H54 (cell line): ENCODE results near the gene ANKRD40.
A peak's percentile ranks its signal among the peaks of the same experiment; 100 is the strongest.
"Not testable (repeated sequence)": the region's sequence is repeated elsewhere in the genome, so short reads cannot be mapped to it uniquely, and the experiment has no call there.

Source experiments
- DNase-seq: peaks from one replicate; pipeline ENCODE4 v3.0.0; 2011; ENCODE audit warnings: low spot score, mixed read lengths; ENCODE audit not compliant: insufficient read length
- FAIRE-seq: peaks from 3 replicates; lab custom pipeline; 2011; peaks lifted over from hg19 to GRCh38; lab: Jason Lieb, UNC
- POLR2A ChIP-seq: IDR thresholded peaks from 2 replicates; pipeline ENCODE4 v1.6.1; 2011; ENCODE audit warnings: low read depth, mild to moderate bottlenecking, low read length

The ANKRD40 gene

DNA sequence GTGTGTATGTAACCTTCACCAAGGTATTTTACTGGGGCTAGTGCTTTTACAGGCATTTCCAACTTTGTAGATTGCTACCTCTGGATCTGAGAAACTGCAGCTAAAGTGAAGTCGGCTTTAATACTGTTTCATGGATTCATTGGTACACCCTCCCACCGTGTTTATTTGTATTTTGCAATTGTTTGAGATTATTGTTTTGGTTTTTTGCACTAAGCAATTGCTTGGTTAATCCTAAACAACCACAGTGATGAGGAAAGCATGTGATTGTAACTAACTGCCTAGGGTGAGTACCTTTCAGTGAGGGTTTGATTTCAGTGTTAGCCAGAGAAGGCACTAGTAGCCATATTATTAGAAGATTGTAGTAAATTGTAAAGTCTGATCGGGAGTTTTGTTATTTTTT lies 15.0 kb upstream of the ANKRD40 start:
- no peak for FAIRE-seq
- DNase-seq, result no peak
- no peak for TF ChIP-seq POLR2A

DNA sequence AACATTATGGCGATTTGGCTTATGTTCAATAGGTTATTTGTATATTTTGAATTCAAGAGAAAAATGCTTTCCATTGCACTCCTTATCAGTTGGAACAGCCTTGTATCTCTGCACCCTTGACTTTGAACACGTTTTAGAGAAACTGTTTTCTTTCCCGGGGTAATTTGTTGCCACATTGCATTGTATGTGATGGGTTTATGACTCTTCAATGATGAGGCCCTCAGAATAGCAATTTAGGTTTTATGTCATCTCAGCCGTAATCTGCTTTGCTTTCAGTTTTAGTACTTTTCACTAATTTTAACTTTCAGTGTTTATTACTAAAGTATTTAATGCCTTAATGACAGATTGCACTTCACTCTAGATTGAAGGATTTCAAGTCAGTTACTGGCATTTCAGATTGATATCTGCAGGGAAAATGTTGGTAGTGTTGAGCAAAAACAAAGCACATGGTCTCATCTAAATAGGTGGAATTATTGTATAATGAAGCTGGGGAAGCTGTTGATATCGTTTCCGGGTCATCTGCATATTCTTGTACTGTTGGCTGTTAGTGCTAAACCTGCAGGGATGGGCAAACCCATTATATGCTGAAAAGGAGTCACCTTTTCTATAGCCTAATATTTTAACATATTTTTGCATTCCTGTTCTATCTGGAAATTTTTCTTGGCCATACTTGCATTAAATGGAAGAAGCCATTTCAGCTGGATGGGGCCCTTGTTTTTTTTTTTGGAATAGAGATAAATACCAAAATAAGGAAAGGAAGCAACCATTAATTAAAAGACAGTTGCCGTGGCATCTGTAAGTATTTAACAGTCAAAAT lies 13.7 kb upstream of the ANKRD40 start:
- DNase-seq, result no peak
- FAIRE-seq, result no peak
- no peak for TF ChIP-seq POLR2A

DNA sequence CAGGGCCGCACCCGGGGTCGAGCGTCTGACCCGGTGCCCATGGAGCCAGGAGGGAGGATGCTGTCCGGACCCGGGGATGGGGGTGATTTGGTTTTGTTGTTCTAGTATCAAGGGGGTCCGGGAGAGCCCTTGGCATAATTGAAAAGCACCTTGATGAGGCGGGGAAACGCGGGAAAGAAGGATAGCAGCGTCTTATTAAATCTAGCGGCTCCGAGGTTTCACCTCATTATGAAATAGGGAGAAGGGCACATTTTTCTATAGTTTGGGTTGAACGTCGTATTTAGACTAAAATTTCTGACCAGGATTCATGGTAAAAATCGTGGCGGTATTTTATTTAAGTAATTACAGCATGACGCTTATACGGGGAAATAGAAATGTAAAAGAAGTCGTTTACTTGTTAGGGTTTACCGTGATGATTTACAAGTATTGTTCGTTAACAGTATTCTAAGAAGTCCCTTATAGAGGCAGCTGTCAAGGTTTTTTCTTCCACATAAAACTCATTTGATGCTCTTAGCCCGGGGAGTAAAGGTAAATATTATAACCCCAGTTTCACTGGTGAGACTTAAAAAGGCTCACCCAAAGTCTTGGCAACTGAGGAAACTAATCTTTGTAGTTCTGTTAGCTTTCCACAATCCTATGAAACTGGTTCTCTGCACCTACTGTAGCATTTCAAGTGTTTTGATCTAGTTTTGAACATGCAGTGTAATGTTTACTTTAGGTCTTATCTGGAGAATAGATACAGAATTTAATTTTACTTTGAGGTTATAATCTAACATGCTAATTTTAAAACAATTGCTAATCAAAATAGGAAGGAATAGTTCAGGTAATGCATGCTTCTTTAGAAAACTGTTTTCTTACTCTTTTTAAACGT lies 12.4 kb upstream of the ANKRD40 start:
- no peak for DNase-seq

DNA sequence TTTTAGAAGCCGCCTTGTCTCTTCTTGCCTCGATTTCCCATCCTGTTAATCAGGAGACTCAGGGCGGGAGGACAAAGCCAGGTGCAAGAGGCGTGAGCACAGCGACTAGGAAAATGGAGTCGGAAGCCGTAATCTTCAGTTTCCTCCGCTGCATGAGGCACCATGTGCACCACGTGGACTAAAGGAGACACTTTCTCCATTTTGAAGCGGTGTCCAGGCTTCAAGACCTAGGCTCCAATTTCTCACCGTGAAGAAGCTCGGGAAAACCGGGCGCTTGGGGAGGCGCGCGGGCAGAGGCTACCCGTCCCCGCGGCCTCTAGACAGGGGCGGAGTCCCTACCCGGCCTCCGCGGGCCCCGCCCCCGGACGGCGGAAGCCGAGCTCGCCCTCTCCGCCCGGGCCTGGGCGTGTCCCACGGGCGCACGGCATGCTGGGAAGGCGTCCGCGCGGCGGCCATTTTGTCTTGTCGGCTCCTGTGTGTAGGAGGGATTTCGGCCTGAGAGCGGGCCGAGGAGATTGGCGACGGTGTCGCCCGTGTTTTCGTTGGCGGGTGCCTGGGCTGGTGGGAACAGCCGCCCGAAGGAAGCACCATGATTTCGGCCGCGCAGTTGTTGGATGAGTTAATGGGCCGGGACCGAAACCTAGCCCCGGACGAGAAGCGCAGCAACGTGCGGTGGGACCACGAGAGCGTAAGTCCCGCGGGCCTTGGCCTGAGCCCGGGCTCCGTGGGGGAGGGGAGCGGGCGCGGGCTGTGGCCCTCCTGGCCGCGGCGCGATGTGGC lies 11.6 kb upstream of the ANKRD40 start, which contains the start of gene LUC7L3:
Gene LUC7L3 (plus strand): TSS at position 460 of the 780 bp plus-strand sequence. CDS start 130 bp downstream, at position 590.
- DNase-seq, result peak; percentile 93
- TF ChIP-seq POLR2A, result peak; percentile 94
- no peak for FAIRE-seq

More for the DNA sequence above, 12.4 kb upstream of the ANKRD40 start:
- TF ChIP-seq POLR2A, result no peak
- no peak for FAIRE-seq

GRCh38 chr17:50715471-50715870 lies 7.8 kb upstream of the ANKRD40 start:
- no peak for TF ChIP-seq POLR2A
- FAIRE-seq (no peak), DNase-seq (no peak)

DNA sequence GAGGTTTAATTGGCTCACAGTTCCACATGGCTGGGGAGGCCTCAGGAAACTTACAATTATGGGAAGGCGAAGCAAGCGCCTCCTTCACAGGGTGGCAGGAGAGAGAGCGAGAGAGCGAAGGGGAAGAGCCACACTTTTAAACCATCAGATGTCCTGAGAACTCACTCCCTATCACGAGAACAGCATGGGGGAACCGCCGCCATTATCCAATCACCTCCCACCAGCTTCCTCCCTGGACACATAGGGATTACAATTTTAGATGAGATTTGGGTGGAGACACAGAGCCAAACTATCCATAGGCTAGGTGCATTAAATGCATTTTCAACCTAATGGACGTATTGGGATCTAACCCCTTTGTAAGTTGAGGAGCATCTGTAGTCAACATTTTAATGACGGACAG lies 4.9 kb upstream of the ANKRD40 start:
- FAIRE-seq (no peak), DNase-seq (no peak)
- TF ChIP-seq POLR2A, result no peak

GRCh38 chr17:50710650-50711049 lies 2.9 kb upstream of the ANKRD40 start:
- DNase-seq (no peak), FAIRE-seq (no peak)
- no peak for TF ChIP-seq POLR2A

DNA sequence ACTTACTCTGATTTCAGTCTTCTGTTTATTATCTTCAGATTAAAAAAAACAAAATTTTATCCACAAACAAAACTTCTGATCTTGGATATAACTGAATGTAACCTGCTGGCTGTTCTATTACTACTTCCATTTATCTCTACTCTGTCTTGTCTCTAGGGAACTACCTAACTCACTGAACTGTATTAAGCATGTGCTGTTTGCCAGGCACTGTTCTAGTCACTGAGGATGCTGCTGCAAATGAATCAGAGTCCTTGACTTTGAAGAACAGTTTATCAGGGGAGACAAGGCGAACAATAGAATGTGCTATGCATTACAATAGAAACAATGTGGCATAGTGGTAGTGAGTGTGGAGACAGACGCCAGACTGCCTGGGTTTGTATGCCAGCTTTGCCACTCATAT lies 2.3 kb upstream of the ANKRD40 start:
- no peak for DNase-seq
- no peak for TF ChIP-seq POLR2A
- FAIRE-seq, result no peak

DNA sequence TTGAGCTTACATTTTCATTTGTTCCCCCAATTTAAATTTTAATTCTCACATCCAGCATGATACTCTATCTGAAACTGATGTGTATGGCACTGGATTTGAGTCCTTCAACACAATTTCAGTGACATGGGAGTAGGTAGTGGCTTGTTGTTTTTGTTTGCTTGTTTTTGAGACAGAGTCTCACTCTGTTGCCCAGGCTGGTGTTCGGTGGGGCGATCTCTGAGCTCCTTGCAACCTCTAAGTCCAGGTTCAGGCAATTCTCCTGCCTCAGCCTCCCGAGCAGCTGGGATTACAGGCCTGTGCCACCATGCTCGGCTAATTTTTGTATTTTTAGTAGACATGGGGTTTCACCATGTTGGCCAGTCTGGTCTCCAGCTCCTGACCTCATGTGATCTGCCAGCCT lies 1.3 kb upstream of the ANKRD40 start:
- FAIRE-seq, DNase-seq: not testable (repeated sequence)

GRCh38 chr17:50708050-50709000 lies 611 bp upstream of the ANKRD40 start:
- no peak for TF ChIP-seq POLR2A
- FAIRE-seq (no peak), DNase-seq (no peak)

DNA sequence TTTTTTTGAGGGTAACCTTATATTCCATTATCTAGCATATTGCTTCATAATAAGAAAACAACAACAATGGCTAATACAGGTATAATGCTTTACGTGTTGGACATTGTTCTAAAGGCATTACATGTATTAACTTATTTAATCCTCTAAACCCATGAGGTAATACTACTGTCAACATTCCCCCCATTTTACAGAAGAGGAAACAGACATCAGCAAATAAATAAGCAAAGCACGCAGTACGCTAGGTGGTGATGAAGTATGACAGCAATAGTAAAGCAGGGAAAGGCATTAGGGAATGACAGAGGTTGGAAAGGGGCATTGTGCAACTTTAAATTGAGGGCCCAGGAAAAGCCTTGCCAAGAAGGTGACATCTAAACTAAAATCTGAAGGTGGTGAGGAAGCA lies 4.6 kb downstream of the ANKRD40 start:
- no peak for FAIRE-seq
- no peak for TF ChIP-seq POLR2A
- no peak for DNase-seq

GRCh38 chr17:50699410-50699809 lies 8.3 kb downstream of the ANKRD40 start:
- no peak for FAIRE-seq
- TF ChIP-seq POLR2A, result no peak
- DNase-seq, result no peak

DNA sequence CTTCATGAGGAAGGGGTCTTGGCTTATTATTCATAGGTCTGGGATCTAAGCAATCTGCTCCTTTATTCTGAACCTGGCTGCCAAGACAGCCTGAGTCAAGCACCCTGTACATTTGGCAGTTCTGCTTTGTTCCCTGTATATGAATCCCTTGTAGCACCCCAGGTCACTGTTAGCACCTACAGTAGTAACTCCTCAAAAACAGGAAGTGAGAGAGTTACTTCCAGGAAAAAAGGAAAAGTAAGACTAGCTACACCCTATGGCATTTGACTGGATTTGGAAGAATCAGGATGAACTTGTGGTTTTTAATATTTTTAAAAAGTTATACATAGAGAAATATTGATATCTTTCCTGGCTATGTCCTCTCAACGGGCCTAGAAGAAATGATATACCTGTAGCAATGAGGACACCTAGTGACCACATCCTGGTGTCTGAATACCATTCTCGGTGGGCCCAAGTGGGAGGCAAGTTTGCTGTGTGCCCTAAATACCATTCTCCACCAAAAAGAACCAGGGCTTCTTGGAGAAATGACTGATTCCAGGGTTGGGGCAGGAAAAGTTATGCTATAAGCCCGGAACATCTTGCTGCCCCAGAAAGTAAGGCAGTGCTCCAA lies 9.9 kb downstream of the ANKRD40 start:
- FAIRE-seq (no peak), DNase-seq (no peak)
- TF ChIP-seq POLR2A, result no peak
